HG03025 (cell line): ENCODE measurements around the gene PTRHD1.

Source experiments
- ATAC-seq: cut with Tn5 transposase; IDR thresholded peaks from one replicate; pipeline ENCODE4 v1.9.1; 2021; ENCODE audit warnings: mild to moderate bottlenecking, moderate library complexity; ENCODE audit not compliant: unreplicated experiment, low FRiP score

Gene PTRHD1

GRCh38 chr2:24830786-24831185 is 37.6 kb upstream of the PTRHD1 start:
- ATAC-seq: no peak

GRCh38 chr2:24830351-24830750 is 37.2 kb upstream of the PTRHD1 start:
- no peak for ATAC-seq

GRCh38 chr2:24828238-24828996 is 35.2 kb upstream of the PTRHD1 start:
- no peak for ATAC-seq

GRCh38 chr2:24827321-24828237 is 34.4 kb upstream of the PTRHD1 start:
- no peak for ATAC-seq

GRCh38 chr2:24826773-24827145 is 33.6 kb upstream of the PTRHD1 start:
- ATAC-seq: no peak

- ATAC-seq: no peak
These were observed 32.9 kb upstream of the PTRHD1 start for GRCh38 chr2:24825883-24826772.

- ATAC-seq: no peak
These were observed 32.0 kb upstream of the PTRHD1 start for GRCh38 chr2:24824966-24825882.

GRCh38 chr2:24824071-24824588 is 30.9 kb upstream of the PTRHD1 start:
- no peak for ATAC-seq

GRCh38 chr2:24822049-24822706 is 29.0 kb upstream of the PTRHD1 start:
- ATAC-seq: no peak

- ATAC-seq: no peak
These were observed 28.3 kb upstream of the PTRHD1 start for GRCh38 chr2:24821433-24821891.

- no peak for ATAC-seq
These were observed 27.6 kb upstream of the PTRHD1 start for GRCh38 chr2:24820598-24821432.

GRCh38 chr2:24820175-24820513 is 27.0 kb upstream of the PTRHD1 start:
- ATAC-seq: no peak

GRCh38 chr2:24819442-24820174 is 26.4 kb upstream of the PTRHD1 start:
- no peak for ATAC-seq

- no peak for ATAC-seq
These were observed 25.6 kb upstream of the PTRHD1 start for GRCh38 chr2:24818721-24819167.

- no peak for ATAC-seq
These were observed 23.7 kb upstream of the PTRHD1 start for GRCh38 chr2:24816884-24817283.

GRCh38 chr2:24816404-24816803 is 23.2 kb upstream of the PTRHD1 start:
- ATAC-seq: no peak

GRCh38 chr2:24815171-24815570 is 22.0 kb upstream of the PTRHD1 start:
- ATAC-seq: no peak
